GM21786 (cell line): ENCODE measurements around the gene NIT2.
"Not testable (repeated sequence)": the region's sequence is repeated elsewhere in the genome, so short reads cannot be mapped to it uniquely, and the experiment has no call there.

Experiments used
- ATAC-seq: cut with Tn5 transposase; IDR thresholded peaks from one replicate; pipeline ENCODE4 v1.9.1; 2021; ENCODE audit not compliant: unreplicated experiment

Gene NIT2

DNA sequence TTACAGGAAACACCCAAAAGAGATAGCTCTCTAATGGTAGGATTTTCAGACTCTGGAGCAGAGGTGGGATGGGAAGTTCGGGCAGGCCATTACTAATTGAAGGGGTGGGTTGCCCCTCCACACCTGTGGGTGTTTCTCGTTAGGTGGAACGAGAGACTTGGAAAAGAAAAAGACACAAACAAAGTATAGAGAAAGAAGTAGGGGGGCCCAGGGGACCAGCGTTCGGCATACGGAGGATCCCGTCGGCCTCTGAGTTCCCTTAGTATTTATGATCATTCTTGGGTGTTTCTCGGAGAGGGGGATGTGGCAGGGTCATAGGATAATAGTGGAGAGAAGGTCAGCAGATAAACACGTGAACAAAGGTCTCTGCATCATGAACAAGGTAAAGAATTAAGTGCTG is 1.7 kb downstream of the NIT2 start:
- not testable (repeated sequence) for ATAC-seq

DNA sequence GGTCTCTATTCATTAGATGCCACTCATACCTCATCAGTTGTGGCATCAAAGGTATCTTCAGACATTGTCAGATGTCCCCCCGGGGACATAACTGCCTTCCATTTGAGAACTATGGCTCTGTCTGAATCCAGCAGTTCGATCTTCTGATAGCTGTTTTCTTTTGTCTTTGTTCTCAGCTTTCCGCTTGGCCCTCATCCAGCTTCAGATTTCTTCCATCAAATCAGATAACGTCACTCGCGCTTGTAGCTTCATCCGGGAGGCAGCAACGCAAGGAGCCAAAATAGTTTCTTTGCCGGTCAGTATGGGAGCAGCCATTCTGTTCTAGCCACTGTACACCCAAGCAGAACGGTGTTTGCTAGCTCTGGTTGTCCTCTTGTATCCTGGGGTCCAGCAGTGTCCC is 4.4 kb downstream of the NIT2 start:
- ATAC-seq, result no peak

DNA sequence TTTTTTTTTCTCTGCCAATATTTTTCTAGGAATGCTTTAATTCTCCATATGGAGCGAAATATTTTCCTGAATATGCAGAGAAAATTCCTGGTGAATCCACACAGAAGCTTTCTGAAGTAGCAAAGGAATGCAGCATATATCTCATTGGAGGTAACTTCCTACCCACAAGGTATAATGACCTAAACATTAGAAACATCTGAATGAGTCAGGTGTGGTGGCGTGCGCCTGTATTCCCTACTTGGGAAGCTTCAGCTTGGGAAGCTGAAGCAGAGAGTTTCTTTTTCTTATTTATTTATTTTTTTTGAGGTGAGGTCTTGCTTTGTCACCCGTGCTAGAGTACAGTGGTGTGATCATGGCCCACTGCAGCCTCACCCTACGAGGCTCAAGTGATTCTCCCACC is 5.2 kb downstream of the NIT2 start:
- no peak for ATAC-seq

DNA sequence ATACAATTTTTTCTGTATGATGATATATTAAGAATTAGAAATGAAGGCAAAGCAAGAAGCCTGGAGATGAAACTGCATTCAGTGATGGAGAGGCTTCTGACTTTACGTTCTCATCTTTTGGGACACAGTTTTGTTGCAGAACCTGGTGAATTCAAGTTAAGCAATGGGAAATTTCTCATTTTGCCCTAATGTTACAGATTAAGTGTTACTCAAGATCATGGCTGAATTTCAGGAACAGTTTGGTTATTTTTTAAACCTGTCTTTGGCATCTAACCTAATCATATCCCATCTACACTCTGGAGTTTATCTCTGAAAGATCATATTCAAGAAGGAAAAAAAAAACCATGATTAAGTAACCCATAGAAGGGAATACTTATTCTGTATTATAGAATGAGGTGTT is 6.0 kb downstream of the NIT2 start:
- no peak for ATAC-seq

DNA sequence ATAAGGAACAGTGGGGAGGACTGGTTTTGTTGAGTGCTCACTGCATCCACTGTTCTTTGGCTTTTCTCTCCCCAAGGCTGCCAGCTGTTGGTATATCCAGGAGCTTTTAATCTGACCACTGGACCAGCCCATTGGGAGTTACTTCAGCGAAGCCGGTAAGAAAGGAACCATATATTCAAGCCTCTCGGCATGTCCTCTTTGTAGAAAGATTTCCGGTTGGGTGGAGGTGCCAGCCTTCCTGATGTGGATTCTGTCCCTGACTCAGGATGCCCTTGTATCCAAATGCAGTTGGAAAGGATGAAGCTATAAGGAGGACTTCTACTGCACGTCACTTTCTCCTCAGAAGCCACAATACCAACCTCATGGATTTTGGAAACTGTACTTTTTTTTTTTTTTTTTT is 14.2 kb downstream of the NIT2 start:
- ATAC-seq, result no peak

DNA sequence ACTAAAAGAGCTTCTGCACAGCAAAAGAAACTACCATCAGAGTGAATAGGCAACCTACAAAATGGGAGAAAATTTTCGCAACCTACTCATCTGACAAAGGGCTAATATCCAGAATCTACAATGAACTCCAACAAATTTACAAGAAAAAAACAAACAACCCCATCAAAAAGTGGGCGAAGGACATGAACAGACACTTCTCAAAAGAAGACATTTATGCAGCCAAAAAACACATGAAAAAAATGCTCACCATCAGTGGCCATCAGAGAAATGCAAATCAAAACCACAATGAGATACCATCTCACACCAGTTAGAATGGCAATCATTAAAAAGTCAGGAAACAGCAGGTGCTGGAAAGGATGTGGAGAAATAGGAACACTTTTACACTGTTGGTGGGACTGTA is 17.2 kb downstream of the NIT2 start:
- not testable (repeated sequence) for ATAC-seq

DNA sequence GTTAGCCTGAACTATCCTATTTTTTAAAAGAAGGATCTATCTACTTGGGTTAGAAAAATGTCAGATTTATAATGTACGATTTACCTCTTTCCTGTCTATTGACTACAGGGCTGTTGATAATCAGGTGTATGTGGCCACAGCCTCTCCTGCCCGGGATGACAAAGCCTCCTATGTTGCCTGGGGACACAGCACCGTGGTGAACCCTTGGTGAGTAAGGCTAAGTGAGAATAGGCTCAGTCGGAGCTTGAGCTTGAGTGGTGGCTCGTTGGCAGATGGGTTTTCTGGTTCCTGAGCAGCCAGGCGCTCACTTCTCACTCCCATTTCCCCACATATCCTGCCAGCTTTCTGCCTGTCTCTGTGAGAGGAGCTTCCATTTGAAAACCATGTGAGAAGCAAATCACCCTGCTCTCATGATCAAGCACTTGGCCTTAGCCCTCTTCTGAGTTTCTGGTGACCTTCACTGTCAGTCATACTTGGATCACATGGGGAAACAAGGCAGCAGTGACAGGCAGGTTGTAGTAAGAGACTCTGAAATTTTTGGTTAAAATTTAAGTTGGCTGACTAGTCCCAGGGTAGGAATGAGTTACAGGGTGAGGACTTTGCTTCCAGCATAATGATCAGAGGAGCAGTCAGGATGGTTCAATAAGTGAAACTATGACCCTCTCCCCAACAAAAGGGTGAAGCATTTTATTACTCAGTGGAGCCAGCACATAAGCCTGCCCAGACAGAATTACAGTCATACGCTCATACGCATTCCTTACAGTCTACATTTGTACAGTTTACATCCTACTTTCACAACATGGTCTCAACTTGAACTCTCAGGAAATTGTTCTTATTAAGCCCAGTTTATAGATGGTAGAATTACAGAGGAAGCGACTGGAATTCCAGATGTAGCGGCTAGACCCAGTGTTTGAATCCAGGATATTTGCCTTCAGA is 18.0 kb downstream of the NIT2 start:
- ATAC-seq, result no peak

DNA sequence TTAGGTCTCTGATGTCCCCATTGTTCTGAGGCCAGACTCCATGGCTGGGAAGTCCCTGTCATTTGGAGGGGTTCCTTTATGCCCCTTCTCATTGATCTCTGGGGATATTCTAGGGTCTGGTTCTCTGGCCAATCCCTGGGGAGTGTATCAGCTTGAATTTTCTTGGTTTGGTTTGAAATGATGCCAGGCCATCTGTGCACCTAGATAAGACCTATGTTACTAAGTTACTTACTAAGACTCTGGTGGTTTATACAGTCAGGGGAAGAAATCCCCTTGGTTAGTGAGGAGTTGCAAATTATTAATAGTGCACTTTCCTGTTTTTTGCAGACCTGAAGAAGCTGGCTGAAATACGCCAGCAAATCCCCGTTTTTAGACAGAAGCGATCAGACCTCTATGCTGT is 20.3 kb downstream of the NIT2 start:
- no peak for ATAC-seq

DNA sequence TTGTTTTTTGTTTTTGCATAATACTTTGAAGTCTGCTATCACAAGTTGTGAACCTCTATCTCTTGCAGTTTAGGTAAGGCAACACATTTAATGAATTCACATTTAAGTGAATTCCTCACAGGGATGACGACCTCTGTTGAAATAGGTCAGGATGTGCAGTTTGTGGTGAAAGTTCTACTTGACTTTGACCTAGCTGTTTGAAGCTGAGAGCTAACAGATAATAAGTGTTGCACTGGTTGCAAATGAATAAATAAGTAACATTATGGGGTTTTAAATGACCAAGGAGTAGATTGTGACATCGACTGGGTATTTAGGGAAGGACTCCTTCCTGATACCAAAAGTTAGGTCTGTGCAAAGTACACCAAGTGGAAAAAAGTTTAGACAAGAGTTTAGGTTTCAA is 23.9 kb downstream of the NIT2 start:
- ATAC-seq, result no peak

DNA sequence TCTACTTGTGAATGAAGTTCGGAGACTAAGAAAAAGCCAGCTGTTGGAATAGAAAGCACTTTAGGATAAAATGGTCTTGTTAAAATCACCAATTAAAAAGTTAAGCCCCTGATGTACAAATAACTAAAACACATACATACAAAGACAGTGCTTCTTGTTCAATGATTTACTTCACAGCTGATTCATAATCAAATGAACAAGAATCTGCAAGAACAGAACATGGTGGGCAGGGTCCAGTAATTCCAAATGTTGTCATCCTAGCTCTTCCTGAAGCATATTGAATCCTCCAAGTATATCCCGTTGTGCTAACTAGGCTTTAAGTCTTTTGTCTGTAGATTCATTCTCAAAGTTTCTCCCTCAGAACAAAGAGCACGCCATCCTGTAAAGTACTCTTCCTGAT is 24.5 kb downstream of the NIT2 start:
- no peak for ATAC-seq

DNA sequence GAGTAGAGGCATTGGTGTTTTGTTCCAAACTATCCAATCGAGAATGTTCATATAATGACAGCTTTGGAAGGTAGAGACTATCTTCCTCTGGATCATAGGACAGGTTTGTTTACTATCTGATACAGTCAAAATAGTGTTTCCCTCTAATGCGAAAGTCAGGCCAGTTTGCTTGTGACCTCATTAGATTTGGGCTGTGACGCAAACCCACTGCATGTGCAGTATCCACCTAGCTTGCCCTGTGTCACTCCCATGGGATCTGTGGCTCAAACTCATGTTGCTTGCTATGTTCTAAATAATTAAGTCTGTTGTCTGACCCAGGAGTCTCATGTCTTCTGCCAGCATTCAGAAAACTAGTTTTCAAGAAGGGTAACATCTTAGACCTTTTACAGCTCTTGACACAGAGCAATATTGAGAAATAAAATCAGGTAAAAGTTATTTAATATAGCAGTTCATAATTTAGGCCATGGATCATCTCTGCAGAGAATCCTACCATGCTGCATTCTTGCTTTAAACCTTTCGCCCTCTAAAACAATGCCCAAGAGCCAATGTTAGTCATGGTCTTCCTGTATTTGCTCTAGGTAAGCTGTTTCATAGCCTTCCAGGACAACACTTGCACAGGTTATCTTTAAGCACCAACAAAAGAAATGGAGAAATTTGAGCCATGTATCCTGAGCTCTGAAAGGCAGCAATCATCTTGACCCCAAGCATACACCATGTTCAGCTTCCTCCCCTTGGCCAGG is 26.4 kb downstream of the NIT2 start:
- no peak for ATAC-seq

DNA sequence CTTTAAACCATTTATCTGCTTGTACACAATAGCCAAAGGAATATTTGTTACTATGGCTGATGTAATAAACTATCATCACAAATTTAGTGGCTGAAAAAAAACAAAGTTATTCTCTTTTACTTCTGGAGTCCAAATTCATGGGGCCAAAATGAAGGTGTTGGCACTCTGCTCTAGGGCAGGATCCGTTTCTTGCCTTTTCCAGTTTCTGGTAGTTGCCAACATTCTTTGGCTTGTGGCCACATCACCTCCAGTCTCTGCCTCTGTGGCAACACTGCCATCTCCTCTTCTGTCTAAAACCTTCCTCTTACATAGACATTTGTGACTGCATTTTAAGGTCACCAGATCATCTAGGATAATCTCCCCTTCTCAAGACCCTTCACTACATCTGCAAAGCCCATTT is 27.3 kb downstream of the NIT2 start:
- no peak for ATAC-seq

DNA sequence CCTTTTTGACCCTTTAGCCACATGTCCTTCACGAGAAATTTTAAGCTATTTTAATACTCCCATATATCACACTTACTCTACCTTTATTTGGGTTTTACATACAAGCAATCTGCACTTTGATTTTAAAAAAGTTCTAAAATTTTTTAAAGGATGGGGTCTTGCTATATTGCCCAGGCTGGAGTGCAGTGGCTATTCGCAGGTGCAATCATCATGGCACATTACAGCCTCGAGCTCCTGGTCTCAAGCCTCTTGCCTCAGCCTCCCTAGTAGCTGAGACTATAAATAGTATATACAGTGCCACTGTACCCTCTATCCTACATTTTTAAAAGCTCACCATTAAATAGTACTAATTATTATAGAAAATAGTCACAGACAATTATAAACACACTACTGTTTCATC is 29.9 kb downstream of the NIT2 start:
- no peak for ATAC-seq

DNA sequence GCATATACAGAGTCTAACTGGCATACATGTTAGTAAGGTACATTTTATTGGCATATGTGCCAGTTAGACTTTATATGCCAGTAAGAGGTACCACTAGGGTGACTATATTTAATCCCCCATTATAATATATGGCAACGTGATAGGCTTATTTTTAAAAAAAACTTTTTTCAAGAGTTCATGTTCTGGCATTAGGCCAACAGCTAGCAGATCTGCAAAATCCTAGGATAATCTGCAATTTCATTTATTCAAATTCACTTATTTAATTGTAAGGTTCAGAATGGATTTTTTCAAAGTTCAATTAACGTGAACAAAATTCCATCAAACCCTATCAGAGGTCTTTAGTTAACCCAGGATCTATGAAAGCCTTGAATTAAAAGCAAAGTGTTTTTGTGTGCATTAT is 31.9 kb downstream of the NIT2 start:
- no peak for ATAC-seq

DNA sequence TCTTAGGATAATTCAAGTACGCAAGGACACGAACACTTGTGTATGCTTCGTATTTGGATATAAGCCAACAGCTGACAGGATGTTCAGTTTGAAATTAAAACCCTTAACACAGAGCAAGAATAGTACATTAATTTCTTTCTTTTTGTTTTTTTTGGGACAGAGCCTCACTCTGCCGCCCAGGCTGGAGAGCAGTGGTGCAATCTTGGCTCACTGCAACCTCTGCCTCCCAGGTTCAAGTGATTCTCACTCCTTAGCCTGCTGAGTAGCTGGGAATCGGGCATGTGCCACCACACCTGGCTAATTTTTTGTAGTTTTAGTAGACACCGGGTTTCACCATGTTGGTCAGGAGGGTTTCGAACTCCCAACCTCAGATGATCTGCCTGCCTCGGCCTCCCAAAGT is 33.9 kb downstream of the NIT2 start:
- no peak for ATAC-seq

DNA sequence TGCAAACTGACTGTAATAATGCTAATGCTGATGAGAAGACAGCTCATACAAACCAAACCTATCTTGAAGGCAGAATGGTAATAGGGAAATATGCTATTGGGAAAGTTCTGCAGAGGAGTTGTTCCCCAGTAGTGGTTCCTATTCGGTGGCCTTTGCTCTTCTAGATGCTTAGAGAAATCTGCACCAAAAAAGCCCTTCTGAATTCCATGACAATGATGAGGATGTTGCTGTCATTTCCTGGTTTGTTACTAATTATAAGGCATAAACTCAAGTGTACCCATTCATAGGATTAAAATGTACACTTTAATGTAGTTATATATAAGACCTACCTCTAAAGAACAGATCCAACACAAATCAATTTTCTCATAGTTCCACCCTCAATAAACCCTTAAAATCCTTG is 36.2 kb downstream of the NIT2 start:
- no peak for ATAC-seq

DNA sequence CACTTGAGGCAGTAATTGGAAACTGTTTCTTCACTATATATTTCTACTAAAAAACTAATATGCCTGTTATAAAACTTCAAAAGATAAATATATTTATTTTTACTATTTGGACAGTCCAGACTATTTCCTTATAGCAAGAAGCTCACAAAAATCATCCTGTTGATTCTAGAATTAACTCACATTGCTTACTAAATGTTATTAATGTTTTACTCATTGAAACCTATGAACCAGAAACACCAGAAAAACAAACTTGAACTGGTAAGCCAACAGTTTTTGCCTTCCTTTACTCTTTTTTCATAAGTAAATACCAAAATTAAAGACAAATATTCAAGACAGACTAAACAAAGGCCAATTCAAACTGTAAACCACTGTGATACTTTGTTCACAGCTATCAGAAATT is 40.0 kb downstream of the NIT2 start:
- ATAC-seq, result no peak

DNA sequence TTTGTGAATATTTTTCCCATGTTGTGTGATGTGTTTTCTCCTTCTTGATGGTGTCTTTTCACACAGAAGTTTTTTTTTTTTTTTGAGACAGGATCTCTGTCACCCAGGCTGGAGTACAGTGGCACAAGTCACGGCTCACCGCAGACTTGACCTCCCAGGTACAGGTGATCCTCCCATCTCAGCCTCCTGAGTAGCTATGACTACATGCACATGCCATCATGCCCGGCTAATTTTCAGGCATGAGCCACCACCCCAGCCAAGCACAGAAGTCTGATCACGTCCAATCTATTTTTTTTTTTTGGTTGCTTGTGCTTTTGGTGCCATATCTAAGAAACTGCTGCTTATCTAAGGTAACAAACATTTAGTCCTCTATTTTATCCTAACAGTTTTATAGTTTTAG is 41.7 kb downstream of the NIT2 start:
- ATAC-seq, result no peak

DNA sequence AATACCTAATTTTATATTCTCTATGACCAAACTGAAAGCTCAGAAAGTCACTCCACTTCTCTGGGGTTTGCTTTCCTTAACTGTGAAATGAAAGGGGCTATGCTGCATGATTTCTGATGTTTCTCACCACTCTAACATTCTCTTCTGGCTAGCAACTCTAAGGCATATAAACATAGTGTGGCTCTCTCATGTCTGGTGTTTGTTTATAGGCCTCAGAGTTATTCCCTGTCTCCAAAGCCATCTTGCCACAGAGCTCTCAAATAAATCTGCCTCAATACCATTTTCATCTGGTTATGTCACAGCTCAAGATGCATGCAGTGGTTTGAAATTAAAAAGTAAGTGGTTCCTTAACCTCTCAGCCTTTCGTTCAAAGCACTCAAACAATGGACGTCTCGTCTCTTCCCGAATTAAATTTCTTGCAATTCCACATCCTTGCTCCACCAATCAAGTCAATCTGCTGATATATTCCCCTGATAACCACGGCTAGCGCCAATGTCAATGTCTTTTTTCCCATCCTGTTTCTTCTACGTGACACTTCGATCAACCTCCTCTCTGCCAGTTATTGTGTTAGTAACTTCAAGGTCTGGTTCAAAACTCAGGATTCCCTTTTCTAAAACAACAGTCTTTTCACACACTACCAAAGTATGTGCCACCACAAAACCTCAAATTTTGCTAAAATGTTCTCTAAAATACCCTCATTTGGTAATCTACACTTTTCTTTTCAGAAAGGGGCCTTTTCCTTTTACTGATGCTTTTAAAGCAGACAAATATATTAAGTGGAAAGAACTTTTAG is 50.4 kb downstream of the NIT2 start:
- no peak for ATAC-seq

DNA sequence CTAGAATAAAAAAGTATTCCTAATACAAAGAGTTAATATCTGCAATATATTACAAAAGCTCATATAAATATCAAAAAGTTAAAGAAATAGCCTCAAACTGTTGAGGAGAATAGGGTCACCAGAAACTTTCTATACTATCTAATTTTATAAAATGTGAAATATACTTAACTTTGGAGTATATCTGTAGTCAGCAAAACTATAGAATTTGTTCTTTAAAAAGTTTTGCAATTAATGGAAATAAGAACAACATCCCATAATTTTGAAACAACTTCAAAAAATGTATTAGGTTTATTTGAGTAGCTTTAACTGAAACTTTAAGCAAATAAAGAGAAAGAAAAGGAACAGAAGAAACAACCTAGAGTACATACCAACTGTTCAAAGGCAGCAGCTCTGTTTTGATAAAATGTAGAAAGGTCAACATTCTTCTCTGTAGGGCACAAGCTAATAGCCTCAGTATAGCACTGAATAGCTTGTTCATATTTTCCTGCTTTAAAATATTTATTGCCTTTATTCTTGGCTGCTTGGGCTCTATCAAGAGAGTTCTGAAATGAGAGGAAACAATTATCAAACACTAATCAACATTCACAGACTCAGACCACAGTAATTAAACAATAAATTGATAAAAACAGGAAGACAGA is 52.0 kb downstream of the NIT2 start:
- ATAC-seq, result no peak

DNA sequence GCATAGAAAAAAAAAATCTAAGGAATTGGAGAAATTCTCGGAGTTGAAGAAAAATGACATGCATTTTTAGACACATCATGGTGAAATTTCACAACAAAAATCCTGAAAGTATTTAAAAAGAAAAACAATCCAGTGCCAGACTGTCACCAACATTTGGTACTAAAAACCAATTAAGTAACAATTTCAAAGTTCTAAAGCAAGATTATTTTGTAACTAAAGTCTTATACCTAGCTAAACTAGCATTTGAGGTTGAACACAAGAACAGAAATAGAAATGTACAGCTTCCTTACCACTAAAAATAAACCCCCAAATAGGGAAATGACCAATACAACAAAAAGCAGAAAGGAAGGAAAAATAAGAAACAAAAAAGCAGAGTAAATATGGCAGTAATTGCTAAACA is 54.5 kb downstream of the NIT2 start:
- ATAC-seq, result no peak
